IMR-90 (cell line): ENCODE results near the gene FAM219A. TPM values are rescaled to one million over a fixed set of nuclear protein-coding genes. Genes with fewer than 3 reads are reported as not detected.
A peak's percentile ranks its signal among the peaks of the same experiment; 100 is the strongest.

ENCODE experiments used
- ATAC-seq: fragments of 200-7000 bp; cut with Tn5 transposase; 2 replicates; pipeline ENCODE4 v1.9.1; 2020; ENCODE audit warnings: low read depth, mild to moderate bottlenecking, moderate library complexity
- BruUV-seq: library from RNA; stranded (reverse); fragments of 400-500 nt; replicated peaks from 2 replicates; lab custom pipeline; 2021; lab: Mats Ljungman, UMichigan
- CTCF ChIA-PET: fragments of 300-600 bp; formaldehyde crosslinking; extraction: SDS; loops from one replicate; lab custom pipeline; 2021; ENCODE audit warnings: antibody characterized with exemption; lab: Yijun Ruan, JAX
- POLR2A ChIA-PET: fragments of 300-600 bp; sonication (Branson Sonifier 250); formaldehyde crosslinking; loops from one replicate; lab custom pipeline; 2022; ENCODE audit warnings: antibody characterized with exemption; ENCODE audit not compliant: unreplicated experiment; lab: Charles Lee
- DNase-seq: peaks from one replicate; pipeline ENCODE4 v3.0.0; 2013
- H2AFZ ChIP-seq: replicated peaks from 2 replicates; pipeline ENCODE3; 2013; ENCODE audit warnings: low read length, mild to moderate bottlenecking; ENCODE audit not compliant: poor library complexity
- H2AK5ac ChIP-seq: 2 replicates; pipeline ENCODE4 v1.6.1; 2013; ENCODE audit warnings: low read depth, low read length, inconsistent platforms
- H2AK9ac ChIP-seq: replicated peaks from 2 replicates; pipeline ENCODE3; 2013; ENCODE audit warnings: mild to moderate bottlenecking, low read depth, low read length, moderate library complexity; ENCODE audit not compliant: poor library complexity
- H2BK120ac ChIP-seq: 2 replicates; pipeline ENCODE4 v1.6.1; 2013; ENCODE audit warnings: low read depth, low read length, inconsistent platforms
- H2BK15ac ChIP-seq: 3 replicates; pipeline ENCODE4 v1.6.1; 2013; ENCODE audit warnings: low read depth, low read length, inconsistent platforms
- H2BK20ac ChIP-seq: 2 replicates; pipeline ENCODE4 v1.6.1; 2013; ENCODE audit warnings: low read depth, mild to moderate bottlenecking, inconsistent platforms, low read length, moderate library complexity
- H2BK5ac ChIP-seq: 2 replicates; pipeline ENCODE4 v1.6.1; 2013; ENCODE audit warnings: mild to moderate bottlenecking, low read depth, low read length, inconsistent platforms; ENCODE audit not compliant: poor library complexity, severe bottlenecking
- H3K14ac ChIP-seq: replicated peaks from 2 replicates; pipeline ENCODE4 v1.6.1; 2013; ENCODE audit warnings: low read depth, low read length, inconsistent platforms
- H3K18ac ChIP-seq: 2 replicates; pipeline ENCODE4 v1.6.1; 2013; ENCODE audit warnings: low read depth, low read length, control low read depth
- H3K23ac ChIP-seq: 2 replicates; pipeline ENCODE4 v1.6.1; 2013; ENCODE audit warnings: low read depth, low read length, inconsistent platforms
- H3K27ac ChIP-seq: 2 replicates; pipeline ENCODE4 v1.5.1; 2013; ENCODE audit warnings: mild to moderate bottlenecking, control low read depth, low read length; ENCODE audit not compliant: insufficient read depth
- H3K27me3 ChIP-seq: 2 replicates; pipeline ENCODE4 v1.6.1; 2013; ENCODE audit warnings: low read length; ENCODE audit not compliant: control insufficient read depth, insufficient read depth
- H3K36me3 ChIP-seq: 2 replicates; pipeline ENCODE4 v1.6.1; 2013; ENCODE audit warnings: low read length, mixed read lengths; ENCODE audit not compliant: control insufficient read depth, insufficient read depth
- H3K4ac ChIP-seq: 2 replicates; pipeline ENCODE4 v1.6.1; 2013; ENCODE audit warnings: low read depth, low read length, inconsistent platforms
- H3K4me1 ChIP-seq: 2 replicates; pipeline ENCODE4 v1.6.1; 2013; ENCODE audit warnings: low read length, mixed read lengths; ENCODE audit not compliant: control insufficient read depth, insufficient read depth
- H3K4me2 ChIP-seq: 2 replicates; pipeline ENCODE4 v1.6.1; 2013; ENCODE audit warnings: low read depth, mild to moderate bottlenecking, control low read depth, low read length, moderate library complexity
- H3K4me3 ChIP-seq: 2 replicates; pipeline ENCODE4 v1.5.1; 2013; ENCODE audit warnings: low read depth, mild to moderate bottlenecking, control low read depth, low read length, moderate library complexity; ENCODE audit not compliant: insufficient read depth
- H3K56ac ChIP-seq: 2 replicates; pipeline ENCODE4 v1.6.1; 2013; ENCODE audit warnings: low read length, inconsistent platforms; ENCODE audit not compliant: insufficient read depth; ENCODE audit errors: extremely low read depth
- H3K79me1 ChIP-seq, 2 experiments: 2 replicates each; pipeline ENCODE4 v1.6.1; 2013; ENCODE audit warnings: low read length in 2 of 2, inconsistent platforms in 1 of 2, low read depth in 1 of 2
- H3K9ac ChIP-seq: 2 replicates; pipeline ENCODE4 v1.6.1; 2013; ENCODE audit warnings: low read depth, low read length, control low read depth
- H3K9me1 ChIP-seq: 2 replicates; pipeline ENCODE4 v1.6.1; 2013; ENCODE audit warnings: low read length, inconsistent platforms; ENCODE audit not compliant: insufficient read depth
- H3K9me3 ChIP-seq: 2 replicates; pipeline ENCODE4 v1.6.1; 2013; ENCODE audit warnings: low read length; ENCODE audit not compliant: control insufficient read depth, insufficient read depth
- H4K20me1 ChIP-seq: 2 replicates; pipeline ENCODE4 v1.6.1; 2013; ENCODE audit warnings: low read length, inconsistent platforms; ENCODE audit not compliant: insufficient read depth
- H4K5ac ChIP-seq: 2 replicates; pipeline ENCODE4 v1.6.1; 2013; ENCODE audit warnings: mild to moderate bottlenecking, low read depth, low read length, control low read depth
- H4K8ac ChIP-seq, 2 experiments: 2 replicates each; pipeline ENCODE4 v1.6.1; 2013; ENCODE audit warnings: low read depth in 2 of 2, low read length in 2 of 2, control low read depth in 1 of 2, inconsistent platforms in 1 of 2
- H4K91ac ChIP-seq: 2 replicates; pipeline ENCODE4 v1.6.1; 2013; ENCODE audit warnings: low read depth, low read length, inconsistent platforms; ENCODE audit not compliant: insufficient read depth
- FOS ChIP-seq: fragments of 150-350 bp; IDR thresholded peaks from 2 replicates; pipeline ENCODE4 v1.6.1; 2016; ENCODE audit warnings: low read depth, low read length
- MAFK ChIP-seq: IDR thresholded peaks from 2 replicates; pipeline ENCODE4 v1.6.1; 2012; ENCODE audit warnings: low read depth, low read length, improper control_type of control experiment
- NFE2L2 ChIP-seq: fragments of 150-350 bp; IDR thresholded peaks from 2 replicates; pipeline ENCODE4 v1.6.1; 2016; ENCODE audit warnings: low read depth, mild to moderate bottlenecking, low read length
- WGBS, 2 experiments: methylation state at CpG; one replicate each; pipeline versions ENCODE4 v1.1.5 to v1.1.7; 2013; ENCODE audit warnings: missing lambda C conversion rate in 2 of 2; ENCODE audit not compliant: insufficient read length in 1 of 2; ENCODE audit errors: extremely low coverage in 2 of 2; 5-methylcytosine and 5-hydroxymethylcytosine counted together
- dilution Hi-C: fragments of 300-500 bp; cut with HindIII; formaldehyde crosslinking; loops from one replicate; pipeline ENCODE4 v1.14.3; 2018; ENCODE audit warnings: low sequenced_read_pairs; ENCODE audit not compliant: unreplicated experiment
- in situ Hi-C: fragments of 300-500 bp; cut with MboI; formaldehyde crosslinking; loops from 3 replicates; pipeline ENCODE4 v1.14.3; 2019; ENCODE audit warnings: low sequenced_read_pairs, inconsistent platforms, mixed read lengths
- intact Hi-C: fragments of 100-400 bp; cut with micrococcal nuclease; formaldehyde crosslinking; loops from 2 replicates; pipeline ENCODE4 v1.10.0; 2022
- polyA plus RNA-seq, 3 experiments: library from polyadenylated mRNA; depleted of rRNA; stranded (reverse); fragments of >200 nt; gene quantifications; 2 replicates each; pipeline ENCODE4 v1.2.3, GENCODE V29; 2012; ENCODE audit warnings: low replicate concordance in 1 of 3
- total RNA-seq: library from RNA; depleted of rRNA; stranded (reverse); fragments of >200 nt; gene quantifications from 2 replicates; pipeline ENCODE4 v1.2.3, GENCODE V29; 2012

FAM219A gene
- total and polyA plus RNA-seq, 2 of the 4 experiments (the other 2 are of a cell fraction), result 4.8 to 20.8 TPM

- Histone ChIP-seq H4K20me1 (no peaks in the 10 kb centered on the region), H3K4me2 (no peak overlapping the region), H2BK20ac (no peak overlapping the region), H3K14ac (no peak overlapping the region), H3K79me1 (no peaks in the 10 kb centered on the region), H3K4me1 (no peaks in the 10 kb centered on the region; the same call in 1 of the 2 replicates), H4K91ac (no peak overlapping the region), H3K4me3 (no peak overlapping the region), H2BK120ac (no peak overlapping the region), H3K56ac (no peak overlapping the region), H3K9me1 (no peaks in the 10 kb centered on the region), H2AK5ac (no peak overlapping the region), H3K27me3 (peaks cover 1% of the 10 kb centered on the region; the same call in 1 of the 2 replicates), H3K4ac (no peak overlapping the region), H4K8ac (no peak overlapping the region), H2AFZ (no peak overlapping the region), H2BK5ac (no peak overlapping the region), H2BK15ac (no peak overlapping the region), H3K36me3 (no peaks in the 10 kb centered on the region), H4K5ac (no peak overlapping the region), H3K9me3 (no peaks in the 10 kb centered on the region), H3K18ac (no peak overlapping the region), H3K23ac (no peak overlapping the region), H3K27ac (no peak overlapping the region), H2AK9ac (no peak overlapping the region), H3K9ac (no peak overlapping the region)
- ATAC-seq (no peak), DNase-seq (no peak)
- in situ Hi-C loops, result no loop called here
- WGBS, 2 experiments, result no CpG with 5 or more reads among the region's 4 CpGs
- ChIA-PET POLR2A (no interaction called here), CTCF (no interaction called here)
- BruUV-seq, result no TSS peak
- TF ChIP-seq NFE2L2, result peak; percentile 67
- TF ChIP-seq FOS, result no peak
- no peak for TF ChIP-seq MAFK
- dilution Hi-C loops, result no loop called here
- intact Hi-C loops, result no loop called here
Measured at GRCh38 chr9:34387239-34387638, 71.1 kb downstream of the FAM219A start.
